Activated naive CD4-positive, alpha-beta T cell treated with anti-CD3 and anti-CD28 coated beads, Interleukin-2, amount 50 U/mL, for 16 hours (primary cell): Measurements from ENCODE around the gene KLHL17.
A peak's percentile ranks its signal among the peaks of the same experiment; 100 is the strongest.

Experiments used
- DNase-seq: peaks from one replicate; pipeline ENCODE4 v3.0.0-alpha.2; 2020

Gene KLHL17

DNA sequence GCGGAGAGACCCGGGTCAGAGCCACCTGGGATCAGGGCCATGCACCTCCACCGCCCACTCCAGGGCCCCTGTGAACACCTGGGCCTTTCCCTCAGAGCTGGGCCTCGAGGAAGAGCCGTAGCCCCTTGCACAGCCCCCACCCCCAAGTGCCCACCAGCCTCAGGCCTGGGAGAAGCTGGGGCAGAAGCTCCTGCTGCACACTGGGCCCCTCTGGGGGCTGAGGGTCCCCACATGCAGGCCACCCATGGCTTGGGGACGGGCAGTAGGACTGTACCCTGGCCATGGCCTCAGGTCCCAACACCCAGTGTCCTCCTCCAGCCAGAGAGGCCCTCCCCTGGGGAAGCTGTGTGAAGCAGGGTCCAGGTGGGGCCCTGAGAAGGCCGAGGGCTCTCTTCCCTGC lies 7.8 kb upstream of the KLHL17 start:
- no peak for DNase-seq

DNA sequence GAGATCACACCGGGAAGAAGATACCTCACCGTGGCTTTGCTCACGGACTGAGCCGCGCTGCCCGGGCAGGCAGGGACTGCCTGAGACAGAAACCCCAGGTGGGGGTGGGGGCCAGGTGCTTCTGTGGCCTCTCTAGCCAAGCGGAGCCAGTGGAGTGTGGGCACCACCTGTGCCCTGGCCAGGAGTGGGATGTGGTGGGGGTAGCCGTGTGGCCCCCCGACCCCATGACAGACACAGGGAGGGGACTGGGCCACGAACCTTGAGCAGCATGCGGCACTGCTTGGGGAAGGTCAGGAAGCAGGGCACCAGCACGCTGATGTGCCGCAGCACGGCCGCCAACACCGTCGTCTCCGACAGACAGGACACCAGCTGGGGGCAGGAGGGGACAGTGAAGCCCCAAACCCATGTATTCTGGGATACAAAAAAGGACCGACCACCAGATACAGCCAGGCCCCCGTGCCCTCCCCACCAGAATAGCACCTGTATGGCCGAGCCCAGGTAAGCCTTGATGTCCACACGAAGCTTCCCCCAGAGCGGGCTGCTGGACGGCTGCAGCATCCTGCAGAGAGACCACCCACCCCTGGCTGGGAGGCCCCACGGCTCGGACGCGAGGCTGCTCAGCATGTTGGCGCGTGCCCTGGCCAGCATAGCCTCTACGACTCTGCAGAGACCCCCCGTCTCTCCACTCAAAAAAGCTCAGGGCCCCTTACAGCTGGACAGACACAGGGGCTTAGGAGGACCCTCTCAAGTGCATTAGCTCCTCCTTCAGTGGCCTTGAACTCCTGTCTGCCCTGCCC lies 6.7 kb upstream of the KLHL17 start:
- DNase-seq: no peak

DNA sequence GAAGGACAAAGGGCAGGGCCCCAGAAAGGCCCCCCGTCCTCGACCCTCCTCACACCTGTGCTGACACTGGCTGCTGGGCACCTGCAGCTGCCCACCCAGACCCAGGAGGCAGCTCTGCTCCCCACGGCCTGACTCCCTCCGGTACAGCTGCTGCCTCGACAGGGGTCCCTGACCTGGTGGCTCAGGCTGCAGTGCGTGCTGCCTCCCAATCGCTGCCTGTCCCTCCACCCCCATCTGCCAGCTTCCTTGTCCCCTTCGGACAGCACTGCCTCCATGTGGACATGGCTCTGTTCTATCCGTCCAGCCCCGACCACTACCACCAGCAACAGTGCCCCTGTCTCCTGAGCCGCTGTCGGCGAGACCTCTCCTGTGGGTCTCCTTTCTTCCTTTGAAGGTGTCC lies 5.5 kb upstream of the KLHL17 start:
- no peak for DNase-seq

DNA sequence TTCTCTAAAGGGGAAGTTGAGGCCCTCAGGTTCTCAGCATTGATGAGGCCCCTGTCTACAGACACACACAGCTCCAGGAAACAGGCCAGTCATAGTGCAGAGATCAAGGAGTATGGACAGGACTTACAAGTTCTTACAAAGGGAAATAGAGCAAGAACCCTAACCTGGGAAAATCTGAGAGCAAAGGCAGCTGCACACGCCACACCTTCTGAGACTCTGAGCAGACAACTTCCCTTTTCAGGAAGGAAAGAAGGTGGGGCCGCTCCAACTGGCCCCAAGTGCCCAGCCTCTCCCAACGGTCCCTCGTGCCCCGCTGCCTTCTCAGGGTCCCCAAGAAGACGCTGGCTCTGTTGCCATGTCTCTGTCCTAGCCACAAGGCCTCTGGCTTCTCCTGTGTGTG lies 4.9 kb upstream of the KLHL17 start:
- DNase-seq: no peak

DNA sequence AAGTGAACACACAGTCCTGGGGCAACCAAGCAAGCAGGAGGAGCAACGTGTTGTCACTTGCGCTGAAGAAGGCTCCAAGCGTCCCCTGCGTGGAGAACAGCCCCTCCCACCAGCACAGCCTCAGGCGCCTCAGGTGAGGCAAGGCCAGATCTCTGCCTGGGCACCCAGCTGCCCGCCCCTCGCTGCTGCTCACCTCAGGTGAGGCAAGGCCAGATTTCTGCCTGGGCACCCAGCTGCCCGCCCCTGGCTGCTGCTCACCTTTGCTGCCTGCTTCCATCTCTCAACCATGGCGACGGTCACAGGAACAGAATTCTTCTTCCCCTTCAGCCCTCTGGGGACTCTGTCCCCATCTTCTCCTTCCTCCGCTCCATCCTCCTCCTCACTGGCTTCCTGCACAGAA lies 3.7 kb upstream of the KLHL17 start:
- DNase-seq: no peak

DNA sequence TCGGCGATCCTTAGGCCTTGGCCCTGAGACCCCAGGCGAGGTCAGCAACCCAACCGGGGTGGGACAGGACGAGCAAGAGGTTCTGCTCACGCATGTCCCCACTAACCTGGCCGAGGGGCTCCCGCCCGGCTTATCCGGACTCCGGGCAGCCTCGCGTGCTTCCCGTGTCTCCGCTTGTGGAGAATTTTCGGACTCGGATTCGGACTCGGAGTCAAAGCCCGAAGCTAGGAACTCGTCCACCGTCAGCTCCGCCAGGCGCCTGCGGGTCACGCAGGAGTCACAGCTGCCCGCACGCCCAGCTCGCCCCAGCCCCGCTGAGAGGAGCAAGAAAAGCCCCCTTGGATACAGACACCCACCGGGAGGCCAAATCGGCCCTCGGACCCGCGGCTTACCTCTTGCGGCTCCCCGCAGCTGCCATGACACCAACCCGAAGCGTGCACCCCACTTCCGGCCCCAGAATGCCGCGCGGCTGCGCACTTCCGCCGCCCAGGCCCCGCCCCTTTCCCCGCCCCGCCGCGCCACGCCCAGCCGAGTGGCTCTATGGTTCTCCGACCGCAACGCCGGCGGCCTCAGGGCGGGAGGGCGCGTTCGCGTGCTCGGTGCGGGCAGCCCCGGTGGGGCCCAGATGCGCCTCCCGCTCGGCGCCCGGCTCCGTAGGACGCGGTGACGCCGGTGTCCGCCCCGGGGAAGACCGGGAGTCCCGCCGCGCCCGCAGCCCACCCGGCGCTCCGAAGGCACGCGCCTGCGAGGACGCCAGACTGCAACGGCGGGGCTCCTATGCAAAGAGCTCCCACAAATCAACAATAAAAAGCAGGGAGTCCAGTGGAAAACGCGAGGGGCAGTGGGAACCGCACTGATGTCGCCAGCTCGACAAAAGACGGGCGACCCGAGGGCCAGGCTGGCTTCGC lies 1.3 kb upstream of the KLHL17 start, which contains the start of gene NOC2L:
NOC2L (minus strand) TSS at position 434 of the 908 bp plus-strand sequence; CDS start at position 418, 16 bp downstream.
- peak; percentile 94 for DNase-seq

DNA sequence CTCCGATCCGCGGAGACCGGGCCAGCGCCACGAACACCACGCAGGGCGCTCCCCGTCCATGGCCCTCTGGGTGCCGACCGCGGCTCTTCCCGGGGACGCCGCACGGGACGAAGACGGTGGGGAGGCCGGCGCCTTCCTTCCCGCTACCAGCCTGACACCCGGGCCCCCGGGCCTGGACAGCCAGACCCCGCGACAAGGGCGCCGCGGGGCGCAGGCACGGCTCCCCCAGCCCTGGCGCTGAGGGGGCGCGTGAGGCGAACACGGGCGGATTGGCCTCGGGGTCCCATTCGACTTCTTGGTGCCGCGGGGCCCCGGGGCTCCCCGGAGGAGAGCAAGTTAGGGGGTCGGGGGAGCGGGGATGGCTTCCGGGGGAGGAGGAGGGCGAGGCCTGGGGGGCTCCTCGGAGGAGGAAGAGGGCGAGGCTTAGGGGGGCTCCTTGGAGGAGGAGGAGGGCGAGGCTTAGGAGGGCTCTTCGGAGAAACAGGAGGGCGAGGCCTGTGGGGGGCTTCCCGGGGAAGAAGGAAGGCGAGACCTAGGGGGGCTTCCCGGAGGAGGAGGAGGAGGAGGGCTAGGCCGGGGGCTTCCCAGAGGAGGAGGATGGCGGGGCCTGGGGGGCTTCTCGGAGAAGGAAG lies 537 bp upstream of the KLHL17 start:
- no peak for DNase-seq

DNA sequence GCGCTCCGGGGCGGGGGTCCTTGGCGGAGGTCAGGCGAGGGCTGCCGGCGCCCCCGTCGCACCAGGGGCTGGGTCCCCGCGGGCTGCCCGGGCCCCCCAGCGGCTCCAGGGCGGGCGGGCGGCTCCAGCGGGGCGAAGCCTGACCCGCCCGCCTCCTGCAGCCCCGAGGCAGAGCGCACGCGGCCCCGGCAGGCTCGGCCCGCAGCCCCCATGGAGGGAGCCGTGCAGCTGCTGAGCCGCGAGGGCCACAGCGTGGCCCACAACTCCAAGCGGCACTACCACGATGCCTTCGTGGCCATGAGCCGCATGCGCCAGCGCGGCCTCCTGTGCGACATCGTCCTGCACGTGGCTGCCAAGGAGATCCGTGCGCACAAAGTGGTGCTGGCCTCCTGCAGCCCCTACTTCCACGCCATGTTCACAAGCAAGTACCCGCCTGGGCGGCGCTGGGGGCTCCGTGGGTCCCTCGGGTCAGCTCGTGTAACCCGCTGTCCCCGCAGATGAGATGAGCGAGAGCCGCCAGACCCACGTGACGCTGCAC lies 817 bp downstream of the KLHL17 start:
- DNase-seq: no peak

DNA sequence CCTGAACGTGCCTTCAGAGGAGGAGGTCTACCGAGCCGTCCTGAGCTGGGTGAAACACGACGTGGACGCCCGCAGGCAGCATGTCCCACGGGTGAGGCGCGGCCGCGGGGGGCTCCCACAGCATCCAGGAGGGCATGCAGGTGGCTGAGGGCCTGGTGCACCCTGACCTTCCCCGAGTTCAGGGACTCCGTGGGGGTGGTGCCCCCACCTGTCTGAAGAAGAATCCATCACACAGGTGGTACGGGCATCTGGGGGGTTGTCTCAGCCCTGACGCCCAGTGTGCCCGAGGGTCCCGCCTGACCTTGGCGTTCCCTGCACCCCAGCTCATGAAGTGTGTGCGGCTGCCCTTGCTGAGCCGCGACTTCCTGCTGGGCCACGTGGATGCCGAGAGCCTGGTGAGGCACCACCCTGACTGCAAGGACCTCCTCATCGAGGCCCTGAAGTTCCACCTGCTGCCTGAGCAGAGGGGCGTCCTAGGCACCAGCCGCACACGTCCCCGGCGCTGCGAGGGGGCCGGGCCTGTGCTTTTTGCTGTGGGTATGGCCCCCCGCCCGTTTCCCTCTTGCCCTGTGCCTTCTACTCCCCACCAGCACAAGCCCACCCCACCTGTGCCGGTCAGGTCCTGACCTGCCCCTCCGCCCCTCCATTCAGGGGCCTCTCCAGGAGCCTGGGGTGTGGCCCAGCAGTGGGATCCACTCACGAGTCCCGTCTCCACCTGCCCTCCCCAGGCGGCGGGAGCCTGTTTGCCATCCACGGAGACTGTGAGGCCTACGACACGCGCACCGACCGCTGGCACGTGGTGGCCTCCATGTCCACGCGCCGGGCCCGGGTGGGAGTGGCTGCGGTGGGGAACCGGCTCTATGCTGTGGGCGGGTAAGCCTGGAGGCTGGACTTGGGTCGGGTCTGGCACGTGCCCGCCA lies 2.3 kb downstream of the KLHL17 start:
- no peak for DNase-seq

DNA sequence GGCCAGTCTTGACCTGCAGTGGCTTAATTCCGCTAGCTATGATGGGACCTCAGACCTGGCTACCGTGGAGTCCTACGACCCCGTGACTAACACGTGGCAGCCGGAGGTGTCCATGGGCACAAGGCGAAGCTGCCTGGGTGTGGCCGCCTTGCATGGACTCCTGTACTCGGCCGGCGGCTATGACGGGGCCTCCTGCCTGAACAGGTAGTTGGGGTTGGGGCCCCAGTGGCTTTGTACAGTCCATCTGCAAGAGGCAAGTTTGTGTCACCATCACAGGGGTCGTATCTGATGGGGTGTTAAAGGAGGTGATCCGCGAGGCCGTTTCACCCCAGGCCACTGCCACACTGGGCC lies 2.9 kb downstream of the KLHL17 start:
- DNase-seq: no peak

DNA sequence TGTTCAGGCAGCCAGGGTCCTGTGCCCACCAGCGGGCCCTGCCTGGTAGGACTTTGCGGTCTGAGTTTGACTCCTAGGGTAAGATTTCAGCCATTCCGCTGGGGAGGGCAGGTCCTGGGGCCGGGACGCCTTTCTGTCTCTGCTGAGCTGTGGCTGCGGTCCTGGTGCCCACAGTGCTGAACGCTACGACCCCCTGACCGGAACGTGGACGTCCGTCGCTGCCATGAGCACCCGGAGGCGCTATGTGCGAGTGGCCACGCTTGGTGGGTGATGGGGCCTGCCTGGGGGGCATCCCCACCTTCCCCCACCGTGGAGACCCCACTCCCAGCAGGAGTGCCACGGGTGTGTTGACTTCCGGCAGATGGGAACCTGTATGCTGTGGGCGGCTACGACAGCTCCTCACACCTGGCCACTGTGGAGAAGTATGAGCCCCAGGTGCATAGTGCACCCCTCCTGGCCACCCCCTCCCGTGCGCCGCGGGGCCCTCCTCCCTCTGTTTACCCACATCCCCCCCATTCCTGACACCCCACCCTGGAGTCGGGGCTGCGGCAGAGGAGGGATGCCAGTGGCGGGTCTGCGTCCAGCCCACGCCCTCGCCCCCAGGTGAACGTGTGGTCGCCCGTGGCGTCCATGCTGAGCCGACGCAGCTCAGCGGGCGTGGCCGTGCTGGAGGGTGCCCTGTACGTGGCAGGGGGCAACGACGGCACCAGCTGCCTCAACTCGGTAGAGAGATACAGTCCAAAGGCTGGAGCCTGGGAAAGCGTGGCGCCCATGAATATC lies 3.6 kb downstream of the KLHL17 start:
- no peak for DNase-seq

DNA sequence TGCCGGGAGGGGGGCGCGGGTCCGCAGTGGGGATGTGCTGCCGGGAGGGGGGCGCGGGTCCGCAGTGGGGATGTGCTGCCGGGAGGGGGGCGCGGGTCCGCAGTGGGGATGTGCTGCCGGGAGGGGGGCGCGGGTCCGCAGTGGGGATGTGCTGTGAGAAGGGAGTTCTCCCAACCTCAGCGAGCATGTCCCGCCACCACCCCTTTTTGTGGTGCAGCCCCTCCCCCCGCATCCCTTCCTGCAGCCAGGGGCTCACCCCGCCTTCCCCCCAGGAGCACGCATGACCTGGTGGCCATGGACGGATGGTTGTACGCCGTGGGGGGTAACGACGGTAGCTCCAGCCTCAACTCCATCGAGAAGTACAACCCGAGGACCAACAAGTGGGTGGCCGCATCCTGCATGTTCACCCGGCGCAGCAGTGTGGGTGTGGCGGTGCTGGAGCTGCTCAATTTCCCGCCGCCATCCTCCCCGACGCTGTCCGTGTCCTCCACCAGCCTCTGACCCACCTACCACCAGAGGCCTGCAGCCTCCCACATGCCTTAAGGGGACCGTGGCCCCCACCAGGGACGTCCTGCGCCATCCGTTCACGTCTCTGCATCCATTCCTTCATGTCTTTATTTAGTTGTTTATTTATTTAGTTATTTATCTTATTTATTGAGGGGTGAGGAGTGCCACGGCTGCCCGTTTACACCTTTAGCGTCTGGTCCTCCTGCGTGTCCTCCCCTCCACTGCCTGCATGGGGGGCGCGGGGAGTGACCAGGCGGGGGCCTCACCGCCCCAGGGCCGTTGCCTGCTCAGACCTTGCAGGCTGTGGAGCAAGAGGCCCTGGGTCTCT lies 4.5 kb downstream of the KLHL17 start:
- DNase-seq: no peak

DNA sequence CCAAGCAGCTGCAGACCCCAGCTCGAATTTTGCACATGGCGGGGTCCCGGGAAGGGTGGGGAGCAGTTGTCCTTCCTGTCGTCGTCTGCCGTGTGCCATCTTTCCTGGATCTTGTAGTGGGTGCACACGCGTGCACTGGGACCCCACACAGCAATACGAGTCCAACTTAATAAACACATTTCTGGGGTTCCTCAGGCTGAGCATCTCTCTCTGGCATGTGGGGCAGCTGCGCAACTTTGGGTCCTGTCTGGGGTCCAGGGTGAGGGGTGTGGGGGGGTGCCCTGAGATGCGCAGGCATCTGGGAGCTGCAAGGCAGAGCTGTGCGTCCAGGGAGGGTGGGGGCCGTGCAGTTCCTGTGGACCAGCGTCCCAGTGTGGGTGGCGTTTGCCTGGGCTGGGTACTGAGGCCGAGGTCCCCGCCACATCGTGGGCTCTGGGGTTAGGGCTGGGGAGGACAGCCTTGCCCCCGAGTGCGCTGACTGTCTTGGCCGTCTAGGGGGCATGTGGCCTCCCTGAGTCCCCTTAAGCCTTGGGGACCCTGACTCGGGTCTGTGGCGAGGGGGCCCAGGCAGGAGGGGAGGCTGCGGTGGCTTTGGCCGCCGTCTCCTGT lies 5.2 kb downstream of the KLHL17 start:
- no peak for DNase-seq

DNA sequence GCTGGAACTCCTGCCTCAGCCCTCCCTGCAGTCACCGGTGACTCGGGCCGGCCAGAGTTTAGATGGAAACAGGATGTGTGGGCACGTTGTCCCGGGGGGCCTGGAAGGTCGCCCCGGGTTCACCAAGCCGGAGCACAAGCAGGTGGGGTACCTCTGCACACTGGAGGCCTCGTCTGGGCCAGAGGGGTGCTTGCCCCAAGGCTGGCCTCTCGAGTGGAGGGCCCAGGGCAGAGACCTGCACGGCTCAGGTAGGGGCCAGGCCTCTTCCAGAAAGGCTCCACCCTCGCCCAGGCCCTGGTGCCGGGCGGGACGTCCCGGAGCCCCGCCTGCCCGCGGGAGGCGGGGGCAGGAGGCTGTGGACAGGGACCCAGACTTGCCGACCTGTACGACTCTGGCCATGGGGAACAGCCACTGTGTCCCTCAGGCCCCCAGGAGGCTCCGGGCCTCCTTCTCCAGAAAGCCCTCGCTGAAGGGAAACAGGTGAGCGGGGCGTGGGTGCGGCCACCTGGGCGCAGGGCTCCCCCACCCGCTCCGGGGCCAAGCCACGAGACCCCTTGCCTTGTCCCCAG lies 5.8 kb downstream of the KLHL17 start, which contains the start of gene PLEKHN1:
PLEKHN1 (plus strand) TSS at position 348 of the 569 bp plus-strand sequence; CDS start at position 398, 50 bp downstream.
- DNase-seq: no peak

DNA sequence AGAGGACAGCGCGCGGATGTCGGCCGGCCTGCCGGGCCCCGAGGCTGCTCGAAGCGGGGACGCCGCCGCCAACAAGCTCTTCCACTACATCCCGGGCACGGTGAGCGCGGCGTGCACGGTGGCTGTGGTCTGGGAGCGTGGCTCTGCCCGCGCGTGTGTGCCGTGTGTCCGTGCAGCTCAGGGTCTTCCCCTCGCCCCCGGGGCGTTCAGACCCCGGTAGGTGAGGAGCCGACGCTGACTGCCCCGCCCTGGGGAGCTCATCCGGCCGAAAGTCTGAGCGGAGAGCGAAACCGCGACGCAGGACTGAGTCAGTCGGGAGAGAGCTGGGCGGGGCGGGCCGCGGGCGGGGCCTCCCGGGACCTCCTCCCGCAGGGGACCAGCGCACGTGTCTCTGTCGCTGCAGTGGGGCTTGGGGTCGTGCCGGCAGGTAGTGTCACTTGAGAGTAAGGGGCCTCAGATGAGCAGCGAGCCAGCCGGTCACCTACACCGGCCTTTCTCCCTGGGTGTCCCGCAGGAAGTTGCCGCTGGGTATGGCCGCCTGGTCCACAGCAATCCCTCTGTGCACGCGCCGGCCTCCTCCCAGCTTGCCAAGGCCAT lies 6.4 kb downstream of the KLHL17 start:
- peak; percentile 89 for DNase-seq

DNA sequence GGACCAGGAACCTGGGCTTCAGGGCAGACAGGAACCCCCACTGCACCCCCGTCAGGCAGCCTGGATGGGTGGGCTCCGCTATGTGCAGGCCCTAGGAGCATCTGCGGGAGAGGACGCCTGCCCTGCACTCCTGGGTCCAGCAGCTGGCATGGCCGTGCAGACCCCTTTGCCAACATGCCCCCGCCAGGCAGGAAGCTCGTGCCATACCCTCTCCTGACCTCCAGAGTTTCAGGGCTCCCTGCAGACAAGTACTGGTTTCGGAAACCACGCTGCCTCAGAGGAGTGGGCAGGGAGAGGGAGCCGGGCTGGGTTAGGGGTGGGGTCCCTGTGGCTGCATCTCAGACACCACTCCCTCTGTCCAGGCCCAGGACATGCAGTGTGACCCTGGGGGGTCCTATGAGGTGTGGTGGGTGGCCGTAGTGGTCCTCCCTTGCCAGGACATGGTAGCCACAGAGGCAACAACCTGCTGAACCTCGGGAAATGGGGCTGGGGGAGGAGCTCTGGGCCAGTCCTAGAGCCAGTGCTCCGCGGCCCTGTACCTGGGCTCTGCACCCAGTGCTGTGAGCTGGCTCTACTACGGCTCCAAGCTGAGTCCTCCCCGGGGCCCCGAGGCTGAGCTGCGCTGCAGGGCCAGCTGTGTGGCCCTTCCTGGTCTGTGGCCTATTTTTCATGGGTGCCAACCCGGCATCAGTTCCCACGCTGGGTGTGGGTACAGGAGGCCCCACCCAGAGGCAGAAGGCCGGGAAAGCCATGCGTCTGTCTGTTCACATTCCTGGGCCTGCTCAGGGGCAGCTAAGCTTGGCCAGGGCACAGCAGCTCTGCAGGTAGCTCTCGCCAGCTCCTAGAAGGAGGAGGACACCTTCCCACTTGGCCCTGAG lies 7.3 kb downstream of the KLHL17 start:
- DNase-seq: no peak

DNA sequence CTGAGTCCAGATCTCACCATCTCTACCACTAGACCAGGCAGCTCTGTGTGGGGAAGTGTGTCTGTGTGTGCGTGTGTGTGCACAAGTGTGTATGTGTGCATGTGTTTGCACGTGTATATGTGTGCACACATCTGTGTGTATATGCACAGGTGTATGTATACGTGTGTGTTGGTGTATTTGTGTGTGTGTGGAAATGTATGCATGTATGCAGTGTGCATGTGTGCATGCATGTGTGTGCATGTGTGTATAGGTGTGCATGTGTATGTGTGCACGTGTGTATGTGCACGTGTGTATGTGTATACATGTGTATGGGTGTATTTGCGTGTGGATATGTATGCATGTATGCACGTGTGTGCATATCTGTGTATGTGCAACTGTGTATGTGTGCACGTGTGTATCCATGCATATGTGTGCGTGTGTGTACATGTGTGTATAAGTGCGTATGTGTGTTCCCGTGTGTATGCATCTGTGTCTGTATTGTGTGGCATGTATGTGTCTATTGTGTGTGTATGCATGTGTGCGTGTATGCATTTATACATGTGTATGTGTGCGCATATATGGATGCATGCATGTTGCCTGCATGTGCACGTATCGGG lies 9.0 kb downstream of the KLHL17 start:
- DNase-seq: no peak
